A549 (cell line): ENCODE measurements around the gene INPP5B. TPM values are rescaled to one million over a fixed set of nuclear protein-coding genes. Genes with fewer than 3 reads are reported as not detected.
A peak's percentile ranks its signal among the peaks of the same experiment; 100 is the strongest.
"Not testable (repeated sequence)": the region's sequence is repeated elsewhere in the genome, so short reads cannot be mapped to it uniquely, and the experiment has no call there.

ENCODE experiments used
- ATAC-seq, 2 experiments: fragments of 200-7000 bp in 1 of 2; fragments of >200 bp in 1 of 2; cut with Nextera tagmentation in 1 of 2; cut with Tn5 transposase in 1 of 2; 3 replicates each; pipeline versions ENCODE4 v1.8.0 to v1.9.1; 2018 to 2020; ENCODE audit warnings: mild to moderate bottlenecking in 1 of 2, moderate library complexity in 1 of 2
- CTCF ChIA-PET: fragments of 300-600 bp; sonication (Branson Sonifier 250); formaldehyde crosslinking; extraction: SDS; loops from one replicate; lab custom pipeline; 2021; ENCODE audit warnings: antibody characterized with exemption, inconsistent platforms; lab: Yijun Ruan, JAX
- POLR2A ChIA-PET: fragments of 350-600 bp; formaldehyde crosslinking; extraction: SDS; loops from one replicate; lab custom pipeline; 2021; ENCODE audit warnings: antibody characterized with exemption, inconsistent platforms; lab: Yijun Ruan, JAX
- DNase-seq, 2 experiments: peaks; one replicate each; pipeline versions ENCODE4 v3.0.0 to v3.0.0-alpha.2; 2011 to 2016; ENCODE audit warnings: low read depth in 1 of 2, low spot score in 1 of 2
- FAIRE-seq: peaks from 2 replicates; lab custom pipeline; 2011; peaks lifted over from hg19 to GRCh38; lab: Jason Lieb, UNC
- H3K27ac ChIP-seq, 2 experiments: fragments of >200 bp; sonication (Bioruptor Twin); formaldehyde crosslinking; 3 replicates each; pipeline ENCODE4 v1.5.1; 2016 to 2017
- H3K4me1 ChIP-seq: fragments of >200 bp; sonication (Bioruptor Twin); formaldehyde crosslinking; 3 replicates; pipeline ENCODE4 v1.6.1; 2016
- H3K4me2 ChIP-seq: fragments of >200 bp; sonication (Bioruptor Twin); formaldehyde crosslinking; 3 replicates; pipeline ENCODE4 v1.6.1; 2016
- H3K4me3 ChIP-seq: fragments of >200 bp; sonication (Bioruptor Twin); formaldehyde crosslinking; 3 replicates; pipeline ENCODE4 v1.5.1; 2016
- H3K9me3 ChIP-seq: fragments of >200 bp; sonication (Bioruptor Twin); formaldehyde crosslinking; 3 replicates; pipeline ENCODE4 v1.6.1; 2016
- CBX2 ChIP-seq: fragments of 200-600 bp; sonication (generic); IDR thresholded peaks from 2 replicates; pipeline ENCODE4 v1.6.1; 2016; ENCODE audit warnings: low read depth, mild to moderate bottlenecking, borderline replicate concordance
- CHD2 ChIP-seq: fragments of 150-350 bp; IDR thresholded peaks from 2 replicates; pipeline ENCODE4 v1.6.1; 2014; ENCODE audit warnings: low read length; ENCODE audit not compliant: partially characterized antibody
- EP300 ChIP-seq, 2 experiments: fragments of >200 bp; sonication (Bioruptor Twin); formaldehyde crosslinking; IDR thresholded peaks; 2 replicates in 1 of 2; 3 replicates in 1 of 2; pipeline ENCODE4 v1.6.1; 2016 to 2017
- FOSB ChIP-seq: fragments of 250-450 bp; sonication (Bioruptor Pico); IDR thresholded peaks from 2 replicates; pipeline ENCODE4 v1.5.0; 2020; ENCODE audit warnings: mild to moderate bottlenecking, moderate library complexity
- KDM5A ChIP-seq: fragments of 200-600 bp; sonication (generic); IDR thresholded peaks from 2 replicates; pipeline ENCODE4 v1.6.1; 2016; ENCODE audit warnings: antibody characterized with exemption, mild to moderate bottlenecking
- RAD21 ChIP-seq, 2 experiments: fragments of >200 bp in 1 of 2; sonication (Bioruptor Twin) in 1 of 2; formaldehyde crosslinking in 1 of 2; IDR thresholded peaks in 1 of 2; conservative IDR thresholded peaks in 1 of 2; 2 replicates in 1 of 2; 3 replicates in 1 of 2; pipeline ENCODE4 v1.6.1; 2012 to 2018; ENCODE audit warnings: inconsistent platforms in 1 of 2
- SMC3 ChIP-seq: fragments of >200 bp; sonication (Bioruptor Twin); formaldehyde crosslinking; IDR thresholded peaks from 3 replicates; pipeline ENCODE4 v1.6.1; 2018; ENCODE audit warnings: inconsistent platforms
- TFCP2L1 ChIP-seq: fragments of 250-450 bp; sonication (Bioruptor Pico); IDR thresholded peaks from 2 replicates; pipeline ENCODE4 v1.5.0; 2021; ENCODE audit warnings: mild to moderate bottlenecking
- TP53 ChIP-seq: fragments of 250-450 bp; sonication (Bioruptor Pico); IDR thresholded peaks from 2 replicates; pipeline ENCODE4 v1.5.0; 2021; ENCODE audit warnings: mild to moderate bottlenecking, moderate library complexity
- WGBS: methylation state at CpG from one replicate; pipeline ENCODE4 v1.1.6; 2017; ENCODE audit errors: missing lambda C conversion rate; 5-methylcytosine and 5-hydroxymethylcytosine counted together
- polyA plus RNA-seq, 4 experiments: library from polyadenylated mRNA; depleted of rRNA in 3 of 4; stranded (reverse); fragments of >200 nt; fragmentation: RNase III in 1 of 4; extraction: RNeasy Plus Mini Kit Qiagen cat#74134 plus additional on column Dnase treatment in 1 of 4; gene quantifications; 2 replicates in 3 of 4; 3 replicates in 1 of 4; pipeline ENCODE4 v1.2.3, GENCODE V29; 2011 to 2017
- TF ChIP-seq, protein P1 (sequence below): fragments of >200 bp; sonication (Bioruptor Twin); formaldehyde crosslinking; IDR thresholded peaks from 3 replicates; pipeline ENCODE4 v1.5.1; 2016
- TF ChIP-seq, protein P2 (sequence below): IDR thresholded peaks from 2 replicates; pipeline ENCODE4 v1.6.1; 2012
- TF ChIP-seq, protein P3 (sequence below): fragments of 250-450 bp; sonication (Bioruptor Pico); IDR thresholded peaks from 2 replicates; pipeline ENCODE4 v1.5.0; 2021; ENCODE audit warnings: mild to moderate bottlenecking, moderate library complexity, borderline replicate concordance

INPP5B gene
- polyA plus RNA-seq, 2 of the 4 experiments (the other 2 are of a cell fraction) = 4.9 to 11.1 TPM

DNA sequence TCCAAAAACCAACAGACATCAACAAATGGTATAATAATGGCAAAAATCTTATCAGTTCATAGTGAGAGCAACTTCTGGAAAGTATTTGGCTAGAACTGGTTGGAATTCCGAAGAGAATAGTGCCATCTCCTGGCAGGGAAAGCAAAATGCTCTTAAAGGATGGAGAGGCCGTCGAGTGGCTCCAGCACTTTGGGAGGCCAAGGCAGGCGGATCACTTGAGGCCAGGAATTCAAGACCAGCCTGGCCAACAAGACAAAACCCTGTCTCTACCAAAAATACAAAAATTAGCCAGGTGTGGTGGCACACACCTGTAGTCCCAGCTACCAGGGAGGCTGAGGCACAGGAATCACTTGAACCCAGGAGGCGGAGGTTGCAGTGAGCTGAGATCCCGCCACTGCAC, 28.2 kb upstream of the INPP5B start:
- TF ChIP-seq RAD21 (conservative IDR thresholded peaks at IDR 0.05 in 1 of 2, IDR thresholded peaks at IDR 0.05 in 1 of 2) (peak; percentile 54 to 61), SMC3 (peak; percentile 47; the same call in 2 of the 3 replicates)
- TF ChIP-seq, protein P1, sequence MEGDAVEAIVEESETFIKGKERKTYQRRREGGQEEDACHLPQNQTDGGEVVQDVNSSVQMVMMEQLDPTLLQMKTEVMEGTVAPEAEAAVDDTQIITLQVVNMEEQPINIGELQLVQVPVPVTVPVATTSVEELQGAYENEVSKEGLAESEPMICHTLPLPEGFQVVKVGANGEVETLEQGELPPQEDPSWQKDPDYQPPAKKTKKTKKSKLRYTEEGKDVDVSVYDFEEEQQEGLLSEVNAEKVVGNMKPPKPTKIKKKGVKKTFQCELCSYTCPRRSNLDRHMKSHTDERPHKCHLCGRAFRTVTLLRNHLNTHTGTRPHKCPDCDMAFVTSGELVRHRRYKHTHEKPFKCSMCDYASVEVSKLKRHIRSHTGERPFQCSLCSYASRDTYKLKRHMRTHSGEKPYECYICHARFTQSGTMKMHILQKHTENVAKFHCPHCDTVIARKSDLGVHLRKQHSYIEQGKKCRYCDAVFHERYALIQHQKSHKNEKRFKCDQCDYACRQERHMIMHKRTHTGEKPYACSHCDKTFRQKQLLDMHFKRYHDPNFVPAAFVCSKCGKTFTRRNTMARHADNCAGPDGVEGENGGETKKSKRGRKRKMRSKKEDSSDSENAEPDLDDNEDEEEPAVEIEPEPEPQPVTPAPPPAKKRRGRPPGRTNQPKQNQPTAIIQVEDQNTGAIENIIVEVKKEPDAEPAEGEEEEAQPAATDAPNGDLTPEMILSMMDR = peak; percentile 63
- 47% methylated on average over 6 of the region's 6 CpGs for WGBS
- POLR2A ChIA-PET, H3K4me2 ChIP-seq, H3K4me3 ChIP-seq, H3K4me1 ChIP-seq, H3K27ac ChIP-seq, FAIRE-seq, H3K9me3 ChIP-seq: not testable (repeated sequence)
- DNase-seq (peak in 1 of 2 experiments; percentile 63), ATAC-seq (peak; percentile 77 to 88; a peak in 4 of 6 replicates)
- CTCF ChIA-PET = interaction anchor here (0.8 to 2.0 kb wide), 8 partner anchors 9 to 119 kb away, joined by 3 to 9 read pairs (median 6); partner anchors contain the start of genes INPP5B, MTF1 and SF3A3

DNA sequence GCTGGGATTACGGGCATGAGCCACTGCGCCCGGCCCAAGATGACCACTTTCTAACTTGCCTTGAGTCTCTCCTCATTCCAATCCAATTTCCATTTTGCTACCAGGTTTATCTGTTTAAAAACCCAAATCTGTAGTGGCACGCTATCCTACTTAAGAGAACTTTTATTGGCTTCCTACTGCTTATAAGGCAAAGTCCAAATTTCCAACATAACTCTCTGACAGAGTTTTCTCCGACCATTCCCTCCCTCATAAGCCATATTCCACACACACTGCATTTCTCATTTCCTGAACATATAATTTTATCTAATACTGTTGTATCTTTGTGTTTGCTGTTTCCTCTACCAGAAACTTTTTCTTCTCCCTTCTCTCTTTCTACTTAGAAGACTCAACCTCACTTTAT, 27.7 kb upstream of the INPP5B start:
- no peak overlapping the region for H3K4me3 ChIP-seq
- no peak for FAIRE-seq
- TF ChIP-seq EP300 (IDR thresholded peaks at IDR 0.05) = no peak
- TF ChIP-seq, all 56 proteins: peak for 0
- no peak overlapping the region for H3K27ac ChIP-seq
- no peak for DNase-seq
- POLR2A ChIA-PET = no interaction called here
- ATAC-seq = no peak
- H3K9me3 ChIP-seq = no peaks in the 10 kb centered on the region
- H3K4me2 ChIP-seq = no peak overlapping the region
- CTCF ChIA-PET = interaction anchor here (0.6 to 2.0 kb wide), 4 partner anchors 23 to 1875 kb away, joined by 3 to 9 read pairs (median 5); partner anchors contain the start of gene MTF1
- WGBS = 98% methylated on average over 5 of the region's 5 CpGs
- no peaks in the 10 kb centered on the region for H3K4me1 ChIP-seq

DNA sequence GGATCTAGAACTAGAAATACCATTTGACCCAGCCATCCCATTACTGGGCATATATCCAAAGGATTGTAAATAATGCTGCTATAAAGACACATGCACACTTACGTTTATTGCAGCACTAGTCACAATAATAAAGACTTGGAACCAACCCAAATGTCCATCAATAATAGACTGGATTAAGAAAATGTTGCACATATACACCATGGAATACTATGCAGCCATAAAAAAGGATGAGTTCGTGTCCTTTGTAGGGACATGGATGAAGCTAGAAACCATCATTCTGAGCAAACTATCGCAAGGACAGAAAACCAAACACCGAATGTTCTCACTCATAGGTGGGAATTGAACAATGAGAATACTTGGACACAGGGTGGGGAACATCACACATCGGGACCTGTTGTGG, 26.8 kb upstream of the INPP5B start:
- H3K9me3 ChIP-seq, DNase-seq, H3K4me1 ChIP-seq, ATAC-seq, H3K27ac ChIP-seq, H3K4me3 ChIP-seq, H3K4me2 ChIP-seq, POLR2A ChIA-PET, FAIRE-seq, CTCF ChIA-PET: not testable (repeated sequence)
- 92% methylated on average over 5 of the region's 5 CpGs for WGBS

DNA sequence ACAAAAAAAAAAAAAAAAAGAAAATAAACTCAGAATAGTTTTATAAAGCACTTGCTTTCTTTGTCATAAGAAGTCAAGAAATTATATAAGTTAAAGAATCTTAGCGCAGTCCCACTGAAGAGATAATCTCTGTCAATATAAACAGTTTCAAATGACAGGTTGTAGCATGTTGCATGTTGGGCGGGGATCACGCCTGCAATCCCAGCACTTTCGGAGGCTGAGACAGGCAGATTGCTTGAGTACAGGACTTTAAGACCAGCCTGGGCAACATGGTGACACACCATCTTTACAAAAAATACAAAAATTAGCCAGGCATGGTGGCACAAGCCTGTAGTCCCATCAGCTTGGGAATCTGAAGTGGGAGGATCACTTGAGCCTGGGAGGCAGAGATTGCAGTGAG, 18.4 kb upstream of the INPP5B start:
- H3K4me1 ChIP-seq = no peaks in the 10 kb centered on the region
- TF ChIP-seq TFCP2L1 (CRISPR knock-in tag) (no peak), TP53 (CRISPR knock-in tag) (no peak), KDM5A (no peak), CHD2 (no peak), EP300 (IDR thresholded peaks at IDR 0.05) (no peak), CBX2 (no peak), FOSB (CRISPR knock-in tag) (no peak), RAD21 (conservative IDR thresholded peaks at IDR 0.05 in 1 of 2, IDR thresholded peaks at IDR 0.05 in 1 of 2) (no peak)
- TF ChIP-seq, protein P2, sequence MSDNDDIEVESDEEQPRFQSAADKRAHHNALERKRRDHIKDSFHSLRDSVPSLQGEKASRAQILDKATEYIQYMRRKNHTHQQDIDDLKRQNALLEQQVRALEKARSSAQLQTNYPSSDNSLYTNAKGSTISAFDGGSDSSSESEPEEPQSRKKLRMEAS = no peak
- TF ChIP-seq, protein P3, sequence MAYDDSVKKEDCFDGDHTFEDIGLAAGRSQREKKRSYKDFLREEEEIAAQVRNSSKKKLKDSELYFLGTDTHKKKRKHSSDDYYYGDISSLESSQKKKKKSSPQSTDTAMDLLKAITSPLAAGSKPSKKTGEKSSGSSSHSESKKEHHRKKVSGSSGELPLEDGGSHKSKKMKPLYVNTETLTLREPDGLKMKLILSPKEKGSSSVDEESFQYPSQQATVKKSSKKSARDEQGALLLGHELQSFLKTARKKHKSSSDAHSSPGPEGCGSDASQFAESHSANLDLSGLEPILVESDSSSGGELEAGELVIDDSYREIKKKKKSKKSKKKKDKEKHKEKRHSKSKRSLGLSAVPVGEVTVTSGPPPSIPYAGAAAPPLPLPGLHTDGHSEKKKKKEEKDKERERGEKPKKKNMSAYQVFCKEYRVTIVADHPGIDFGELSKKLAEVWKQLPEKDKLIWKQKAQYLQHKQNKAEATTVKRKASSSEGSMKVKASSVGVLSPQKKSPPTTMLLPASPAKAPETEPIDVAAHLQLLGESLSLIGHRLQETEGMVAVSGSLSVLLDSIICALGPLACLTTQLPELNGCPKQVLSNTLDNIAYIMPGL (CRISPR knock-in tag) = no peak
- H3K4me3 ChIP-seq = no peak overlapping the region
- H3K27ac ChIP-seq = no peak overlapping the region
- no peak overlapping the region for H3K4me2 ChIP-seq
- WGBS = 95% methylated on average over 4 of the region's 4 CpGs
- POLR2A ChIA-PET = no interaction called here
- no peak for ATAC-seq
- FAIRE-seq = no peak
- CTCF ChIA-PET = no interaction called here
- DNase-seq = no peak
- no peaks in the 10 kb centered on the region for H3K9me3 ChIP-seq

DNA sequence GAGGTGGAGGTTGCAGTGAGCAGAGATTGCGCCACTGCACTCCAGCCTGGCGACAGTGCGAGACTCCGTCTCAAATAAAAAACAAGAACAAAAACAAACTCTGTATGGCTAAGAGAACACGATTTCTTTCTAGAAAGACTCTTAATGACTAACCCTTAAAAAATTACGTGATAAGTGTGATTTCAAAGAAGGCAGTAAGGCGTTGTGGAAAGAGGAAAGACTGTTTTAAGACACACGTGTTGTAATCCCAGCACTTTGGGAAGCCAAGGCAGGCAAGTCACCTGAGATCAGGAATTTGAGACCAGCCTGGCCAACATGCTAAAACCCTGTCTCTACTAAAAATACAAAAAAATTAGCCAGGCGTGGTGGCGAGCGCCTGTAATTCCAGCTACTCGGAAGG, 17.3 kb upstream of the INPP5B start:
- H3K4me3 ChIP-seq, H3K4me1 ChIP-seq, FAIRE-seq, H3K4me2 ChIP-seq, POLR2A ChIA-PET, H3K27ac ChIP-seq, ATAC-seq, H3K9me3 ChIP-seq, DNase-seq: not testable (repeated sequence)
- CTCF ChIA-PET = interaction anchor here (0.6 kb wide), 1 partner anchor 88 kb away, joined by 3 read pairs; no protein-coding TSS in a partner anchor
- WGBS = 86% methylated on average over 12 of the region's 12 CpGs
